H54 (cell line): ENCODE data around the gene ANKRD40CL.
"Not testable (repeated sequence)": the region's sequence is repeated elsewhere in the genome, so short reads cannot be mapped to it uniquely, and the experiment has no call there.

Source experiments
- DNase-seq: peaks from one replicate; pipeline ENCODE4 v3.0.0; 2011; ENCODE audit warnings: low spot score, mixed read lengths; ENCODE audit not compliant: insufficient read length
- FAIRE-seq: peaks from 3 replicates; lab custom pipeline; 2011; peaks lifted over from hg19 to GRCh38; lab: Jason Lieb, UNC
- POLR2A ChIP-seq: IDR thresholded peaks from 2 replicates; pipeline ENCODE4 v1.6.1; 2011; ENCODE audit warnings: low read depth, mild to moderate bottlenecking, low read length

The ANKRD40CL gene

DNA sequence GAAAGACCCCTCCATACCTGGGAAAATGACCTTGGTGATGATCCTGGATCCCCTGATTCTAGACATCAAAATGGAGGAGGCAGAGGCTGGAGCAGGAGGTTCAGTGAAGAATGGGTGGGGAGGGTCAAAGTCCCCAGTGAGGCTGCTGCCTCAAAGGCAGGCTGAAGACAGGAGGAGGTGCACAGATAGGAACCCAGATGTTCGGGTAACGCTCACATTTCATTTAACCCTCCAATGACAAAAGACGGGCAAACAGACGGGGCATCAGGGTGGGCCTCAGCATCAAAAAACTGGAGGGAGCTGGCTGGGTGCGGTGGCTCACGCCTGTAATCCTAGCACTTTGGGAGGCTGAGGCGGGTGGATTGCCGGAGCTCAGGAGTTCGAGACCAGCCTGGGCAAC lies at the start of gene ANKRD40CL:
Gene ANKRD40CL (minus strand): TSS at position 73 of the 400 bp plus-strand sequence. CDS start 605 bp downstream, outside the sequence.
- no peak for DNase-seq
- FAIRE-seq: no peak
- TF ChIP-seq POLR2A: no peak

DNA sequence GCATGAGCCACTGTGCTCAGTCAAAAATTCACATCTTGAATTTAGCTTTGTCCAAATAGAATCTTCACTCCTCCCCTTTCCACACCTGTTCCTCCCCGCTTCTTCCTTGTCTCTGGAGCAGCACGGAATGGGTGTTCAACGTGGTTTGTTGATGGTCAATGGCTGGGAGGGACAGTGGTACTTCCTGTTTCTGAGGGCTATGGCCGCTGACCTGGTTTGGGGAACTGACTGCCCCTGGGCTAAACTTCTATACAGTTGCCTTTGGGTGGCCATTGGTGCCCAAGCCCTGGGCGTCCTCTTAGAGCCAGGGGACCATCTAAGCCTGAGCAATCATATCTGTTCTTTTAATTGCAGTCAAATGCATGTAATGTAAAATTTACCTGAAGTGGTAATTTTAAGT lies 49.0 kb upstream of the ANKRD40CL start:
- FAIRE-seq: no peak
- TF ChIP-seq POLR2A: no peak
- DNase-seq: no peak

DNA sequence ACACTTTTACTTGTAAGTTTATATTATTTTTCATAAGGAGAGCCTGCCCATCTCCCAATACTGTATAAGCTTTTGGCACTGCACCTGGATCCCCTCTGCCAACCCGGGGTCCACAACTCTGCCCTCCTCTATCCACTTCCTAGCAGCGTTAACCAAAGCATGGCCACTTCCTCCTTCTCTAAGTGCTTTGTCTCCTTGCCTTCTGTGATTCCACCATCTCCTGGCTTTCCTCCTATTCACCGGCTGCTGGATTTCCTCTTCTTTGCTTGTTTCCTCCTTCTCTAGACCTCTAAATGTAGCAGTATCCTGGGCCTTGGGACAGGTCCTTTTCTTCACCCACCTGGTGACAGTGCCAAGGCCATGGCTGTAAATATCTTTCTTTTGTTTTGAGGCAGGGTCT lies 48.1 kb upstream of the ANKRD40CL start:
- no peak for TF ChIP-seq POLR2A
- FAIRE-seq: no peak
- no peak for DNase-seq

- DNase-seq: no peak
- TF ChIP-seq POLR2A: no peak
- no peak for FAIRE-seq
Measured at GRCh38 chr17:50813583-50813982, 46.3 kb upstream of the ANKRD40CL start.

DNA sequence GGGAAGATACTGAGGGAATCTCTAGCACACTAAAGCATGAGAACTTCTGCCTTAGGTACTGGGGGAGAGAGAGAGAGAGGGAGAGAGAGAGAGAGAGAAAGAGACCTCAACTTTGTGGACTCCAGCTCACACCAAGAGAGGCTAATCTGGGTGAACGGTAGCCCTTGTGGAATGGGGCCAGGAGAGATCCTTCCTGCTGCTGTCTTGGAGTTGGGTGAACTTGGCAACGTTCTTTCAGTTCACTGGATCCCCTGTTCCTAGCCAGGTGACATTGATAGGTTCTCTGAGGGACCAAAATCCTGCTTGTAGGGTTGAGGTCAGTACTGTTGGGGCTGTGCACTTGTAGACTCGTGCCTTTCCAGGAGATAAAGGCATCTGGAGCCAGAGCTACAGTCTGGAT lies 41.6 kb upstream of the ANKRD40CL start:
- DNase-seq (no peak), FAIRE-seq (no peak)
- TF ChIP-seq POLR2A: no peak

DNA sequence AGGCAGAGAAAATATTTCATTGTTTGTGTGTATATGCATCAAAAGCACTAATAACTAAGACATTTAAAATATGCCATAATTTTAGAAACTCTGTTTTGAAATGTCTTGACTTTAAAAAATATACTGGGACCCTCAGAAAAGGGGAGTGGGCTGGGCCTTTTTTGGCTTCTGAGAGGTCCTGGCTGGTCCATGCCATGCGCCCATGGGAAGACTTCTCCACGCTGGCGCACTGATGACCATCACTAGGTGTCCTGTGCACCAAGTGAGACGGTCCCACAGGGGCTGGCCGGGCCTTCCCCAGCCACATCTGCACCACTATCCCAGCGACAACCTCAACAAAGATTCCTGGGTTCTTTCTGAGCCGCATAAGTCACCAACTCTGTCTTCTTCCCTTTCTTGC lies 41.1 kb upstream of the ANKRD40CL start:
- no peak for DNase-seq
- TF ChIP-seq POLR2A: no peak
- no peak for FAIRE-seq

DNA sequence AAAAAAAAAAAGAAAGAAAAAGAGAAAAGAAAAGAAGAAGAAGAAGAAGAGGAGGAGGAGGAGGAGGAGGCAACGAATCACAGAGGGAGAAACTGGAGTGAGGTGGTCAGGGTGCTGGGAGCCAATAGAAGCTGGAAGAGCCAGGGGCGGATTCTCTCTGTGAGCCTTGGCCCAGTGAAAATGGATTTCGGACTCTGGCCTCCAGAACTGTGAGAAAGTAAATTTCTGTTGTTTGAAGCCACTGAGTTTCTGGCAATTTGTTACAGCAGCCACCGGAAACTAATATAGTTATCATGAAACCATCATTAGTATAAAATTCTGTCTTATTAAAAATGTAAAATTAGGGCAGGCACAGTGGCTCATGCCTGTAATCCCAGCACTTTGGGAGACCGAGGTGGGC lies 40.4 kb upstream of the ANKRD40CL start:
- FAIRE-seq: no peak

GRCh38 chr17:50807009-50807408 lies 39.7 kb upstream of the ANKRD40CL start:
- DNase-seq: no peak
- TF ChIP-seq POLR2A: no peak
- no peak for FAIRE-seq

More for the DNA sequence above, 40.4 kb upstream of the ANKRD40CL start:
- no peak for DNase-seq
- no peak for TF ChIP-seq POLR2A

- DNase-seq: no peak
- no peak for FAIRE-seq
- no peak for TF ChIP-seq POLR2A
Measured at GRCh38 chr17:50806141-50806643, 38.9 kb upstream of the ANKRD40CL start.

- DNase-seq (no peak), FAIRE-seq (no peak)
- no peak for TF ChIP-seq POLR2A
Measured at GRCh38 chr17:50805486-50805885, 38.2 kb upstream of the ANKRD40CL start.

DNA sequence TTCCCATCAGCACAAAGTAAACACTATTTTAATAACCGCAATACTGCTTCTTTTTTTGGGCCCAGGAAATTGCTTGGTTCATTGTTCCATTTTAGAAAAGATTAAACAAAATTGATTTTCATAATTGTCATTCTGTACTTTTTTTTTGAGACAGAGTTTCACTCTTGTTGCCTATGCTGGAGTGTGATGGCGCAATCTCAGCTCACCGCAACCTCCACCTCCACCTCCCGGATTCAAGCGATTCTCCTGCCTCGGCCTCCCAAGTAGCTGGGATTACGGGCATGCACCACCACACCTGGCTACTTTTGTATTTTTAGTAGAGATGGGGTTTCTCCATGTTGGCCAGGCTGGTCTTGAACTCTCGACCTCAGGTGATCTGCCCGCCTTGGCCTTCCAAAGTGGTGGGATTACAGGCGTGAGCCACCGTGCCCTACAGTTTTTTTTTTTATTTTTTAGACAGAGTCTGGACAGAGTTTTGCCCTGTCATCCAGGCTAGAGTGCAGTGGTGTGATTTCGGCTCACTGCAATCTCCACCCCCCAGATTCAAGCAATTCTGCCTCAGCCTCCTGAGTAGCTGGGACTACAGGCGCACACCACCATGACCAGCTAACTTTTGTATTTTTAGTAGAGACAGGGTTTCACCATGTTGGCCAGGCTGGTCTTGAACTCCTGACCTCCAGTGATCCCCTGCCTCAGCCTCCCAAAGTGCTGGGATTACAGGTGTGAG lies 37.6 kb upstream of the ANKRD40CL start:
- DNase-seq: not testable (repeated sequence)

GRCh38 chr17:50803676-50804075 lies 36.4 kb upstream of the ANKRD40CL start:
- FAIRE-seq: no peak
- TF ChIP-seq POLR2A: no peak

More for the DNA sequence above, 37.6 kb upstream of the ANKRD40CL start:
- not testable (repeated sequence) for FAIRE-seq

DNA sequence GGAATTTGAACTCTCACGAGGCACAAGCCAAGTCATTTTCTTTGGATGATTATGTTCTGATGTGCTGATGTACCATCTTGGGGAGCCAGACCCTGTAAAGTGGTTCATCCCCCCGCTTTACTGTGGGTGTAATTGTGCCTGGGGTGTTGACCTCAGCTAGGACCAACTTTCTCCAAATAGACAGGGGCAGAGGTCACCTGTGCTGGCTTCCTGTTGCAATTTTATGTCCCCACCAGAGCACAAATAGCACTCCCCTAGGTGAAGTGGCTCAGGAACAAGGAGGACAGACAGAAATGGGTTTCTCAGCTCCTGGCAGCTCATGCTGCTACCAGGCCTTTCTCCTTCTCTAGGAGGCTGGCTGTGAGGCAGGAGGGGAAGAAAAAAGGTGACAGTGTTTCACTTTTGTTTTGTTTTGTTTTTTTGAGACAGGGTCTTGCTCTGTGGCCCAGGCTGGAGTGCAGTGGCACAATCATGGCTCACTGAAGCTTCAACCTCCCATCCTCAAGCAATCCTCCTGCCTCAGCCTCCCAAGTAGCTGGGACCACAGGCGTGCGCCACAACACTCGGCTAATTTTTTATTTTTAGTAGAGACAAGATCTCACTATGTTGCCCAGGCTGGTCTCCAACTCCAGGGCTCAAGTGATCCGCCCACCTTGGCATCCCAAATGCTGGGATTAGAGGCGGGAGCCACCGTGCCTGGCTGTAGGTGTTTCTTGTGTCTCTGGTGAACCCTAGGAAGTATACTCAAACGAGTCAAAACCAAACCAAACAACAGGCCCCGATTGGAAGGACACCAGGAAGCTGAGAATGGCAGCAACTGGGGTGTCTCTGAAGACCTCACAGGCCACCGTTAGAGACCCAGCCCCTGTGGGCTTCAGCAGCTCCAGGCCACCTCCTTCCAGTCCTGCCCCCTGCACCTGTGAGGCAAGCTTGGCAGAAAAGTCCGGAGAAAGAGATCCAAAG lies 35.6 kb upstream of the ANKRD40CL start:
- TF ChIP-seq POLR2A: no peak
- no peak for FAIRE-seq
- DNase-seq: no peak

More at GRCh38 chr17:50803676-50804075, 36.4 kb upstream of the ANKRD40CL start:
- no peak for DNase-seq

DNA sequence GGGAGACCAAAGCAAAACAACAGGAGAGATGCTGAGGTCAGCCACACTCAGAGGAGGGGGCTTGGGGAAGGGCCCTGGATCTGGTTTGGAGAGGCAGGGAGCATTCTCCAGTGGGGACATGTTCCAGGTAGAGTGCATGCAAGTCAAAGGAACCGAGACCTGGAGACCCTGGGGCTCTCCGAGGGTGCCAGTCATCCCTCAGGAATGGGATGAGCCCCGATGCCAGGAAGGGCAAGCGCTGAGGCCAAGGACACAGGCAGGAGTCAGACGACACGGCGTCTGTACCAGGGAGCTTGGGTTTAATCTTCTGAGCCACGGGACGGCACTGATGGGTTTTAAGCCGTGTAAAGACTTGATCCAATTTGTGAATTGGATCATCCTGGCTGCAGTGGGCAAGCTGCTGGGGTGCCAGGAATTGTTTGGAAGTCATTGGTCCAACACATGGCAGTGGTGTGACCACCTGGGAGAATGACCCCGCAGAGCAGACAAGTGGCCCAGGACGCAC lies 32.9 kb upstream of the ANKRD40CL start:
- DNase-seq (no peak), FAIRE-seq (no peak)
- TF ChIP-seq POLR2A: no peak

GRCh38 chr17:50799582-50799981 lies 32.3 kb upstream of the ANKRD40CL start:
- FAIRE-seq (no peak), DNase-seq (no peak)
- TF ChIP-seq POLR2A: no peak
